HG03045 (cell line): Measurements from ENCODE around the gene COPB1.

Experiments used
- ATAC-seq: cut with Tn5 transposase; IDR thresholded peaks from one replicate; pipeline ENCODE4 v1.9.1; 2021; ENCODE audit warnings: mild to moderate bottlenecking, moderate library complexity; ENCODE audit not compliant: unreplicated experiment

COPB1 gene

GRCh38 chr11:14513800-14514199 lies 14.2 kb upstream of the COPB1 start:
- ATAC-seq = no peak

DNA sequence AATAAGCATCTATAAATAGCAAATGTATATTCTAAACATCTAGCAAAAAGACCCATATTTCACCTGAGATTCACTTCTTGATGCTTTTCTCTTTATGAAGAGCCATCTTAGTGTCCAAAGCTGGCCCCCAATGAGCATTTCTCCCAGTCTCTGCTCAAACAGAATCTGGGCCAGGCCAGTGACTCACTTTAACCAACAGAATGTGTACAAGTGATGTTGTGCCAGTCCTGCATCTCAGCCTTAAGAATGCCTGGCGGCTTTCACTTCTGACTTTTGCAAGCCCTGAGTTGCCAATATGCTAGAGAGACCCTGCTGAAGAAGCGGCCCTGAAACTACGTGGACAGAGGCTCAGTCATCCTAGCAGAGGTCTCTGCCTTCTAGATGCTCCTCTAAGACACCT lies 6.9 kb upstream of the COPB1 start:
- ATAC-seq = no peak

DNA sequence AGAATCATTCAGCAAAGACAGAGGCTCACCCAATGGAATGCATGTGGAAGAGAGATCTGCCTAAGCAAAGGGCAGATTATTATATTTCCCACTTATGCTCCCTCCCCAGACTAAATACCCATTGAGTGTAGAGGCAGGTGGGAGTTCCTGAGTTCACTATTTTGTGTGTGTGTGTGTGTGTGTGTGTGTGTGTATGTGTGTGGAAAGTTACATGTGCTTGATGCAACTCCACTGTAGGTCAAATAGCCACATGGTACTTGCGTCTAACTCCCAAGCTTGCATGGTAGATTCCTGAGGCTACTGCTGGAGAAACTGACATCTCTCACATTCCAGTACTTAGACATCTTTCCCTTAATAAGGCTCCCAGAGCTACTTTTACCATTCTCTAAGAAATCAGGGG lies 3.4 kb upstream of the COPB1 start:
- ATAC-seq = no peak

GRCh38 chr11:14502039-14502438 lies 2.4 kb upstream of the COPB1 start:
- no peak for ATAC-seq

GRCh38 chr11:14500181-14500651 lies 605 bp upstream of the COPB1 start:
- peak; percentile 50 for ATAC-seq

- peak; percentile 5 for ATAC-seq
These were observed 442 bp downstream of the COPB1 start for GRCh38 chr11:14499178-14499559.

- ATAC-seq = no peak
These were observed 18.9 kb downstream of the COPB1 start for GRCh38 chr11:14480716-14481115.

- no peak for ATAC-seq
These were observed 28.5 kb downstream of the COPB1 start for GRCh38 chr11:14471127-14471526.

- no peak for ATAC-seq
These were observed 36.0 kb downstream of the COPB1 start for GRCh38 chr11:14463623-14464022.

DNA sequence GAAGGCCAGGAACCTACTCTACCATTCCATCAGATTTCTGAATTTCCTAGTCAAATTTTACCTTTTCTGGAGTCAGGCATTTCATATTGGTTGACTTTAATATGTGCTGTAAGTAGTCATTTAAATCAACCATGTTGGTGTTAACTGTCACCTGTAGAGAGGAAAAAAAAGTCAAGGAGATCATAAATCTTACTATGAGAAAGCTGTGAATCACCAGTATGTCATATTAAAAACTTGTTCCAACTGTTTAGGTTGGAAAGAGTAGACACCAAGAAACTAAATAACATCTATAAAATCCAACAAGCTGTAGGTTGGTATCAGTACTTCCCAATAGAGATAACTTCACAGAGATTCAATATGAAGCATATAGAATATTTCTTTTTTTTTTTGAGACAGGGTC lies 39.5 kb downstream of the COPB1 start:
- no peak for ATAC-seq

DNA sequence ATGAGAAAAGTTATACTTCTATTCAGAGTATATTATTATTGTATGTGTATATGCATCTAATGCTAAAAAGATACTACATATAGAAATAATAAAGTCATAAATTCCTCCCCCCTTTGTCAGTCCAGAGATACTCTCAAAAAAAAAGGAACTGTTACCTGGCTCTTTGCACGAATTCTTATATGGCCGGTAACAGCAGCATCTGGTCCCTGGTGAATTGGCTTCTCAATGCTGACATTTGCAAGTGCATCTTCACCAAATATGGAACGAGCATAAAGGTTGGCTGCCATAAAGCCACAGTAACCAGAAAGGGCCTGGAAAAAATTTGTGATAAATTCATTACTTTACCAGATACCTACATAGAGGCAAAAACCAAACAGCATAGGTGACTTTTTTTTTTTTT lies 41.2 kb downstream of the COPB1 start:
- ATAC-seq = no peak

GRCh38 chr11:14455648-14456430 lies 43.8 kb downstream of the COPB1 start:
- no peak for ATAC-seq

- no peak for ATAC-seq
These were observed 44.6 kb downstream of the COPB1 start for GRCh38 chr11:14454861-14455632.

DNA sequence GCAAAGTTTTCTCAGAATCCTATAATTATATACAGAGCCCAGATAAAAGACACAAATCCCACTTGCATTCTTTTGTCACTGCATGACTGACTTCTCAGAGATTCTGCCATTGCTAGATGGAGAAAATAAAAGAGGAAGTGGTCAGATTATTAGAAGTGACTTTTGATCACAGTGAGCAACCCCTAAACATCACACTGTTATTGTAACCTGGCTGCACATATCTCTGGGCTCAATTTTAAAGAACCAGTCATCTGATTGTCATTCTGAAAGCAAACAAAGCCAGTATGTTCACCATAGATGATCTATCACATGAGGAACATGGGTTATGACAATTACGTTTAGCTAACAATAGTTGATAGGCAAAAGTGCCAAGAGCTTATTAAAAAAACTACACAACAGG lies 47.8 kb downstream of the COPB1 start:
- no peak for ATAC-seq

GRCh38 chr11:14449302-14449714 lies 50.3 kb downstream of the COPB1 start:
- no peak for ATAC-seq

DNA sequence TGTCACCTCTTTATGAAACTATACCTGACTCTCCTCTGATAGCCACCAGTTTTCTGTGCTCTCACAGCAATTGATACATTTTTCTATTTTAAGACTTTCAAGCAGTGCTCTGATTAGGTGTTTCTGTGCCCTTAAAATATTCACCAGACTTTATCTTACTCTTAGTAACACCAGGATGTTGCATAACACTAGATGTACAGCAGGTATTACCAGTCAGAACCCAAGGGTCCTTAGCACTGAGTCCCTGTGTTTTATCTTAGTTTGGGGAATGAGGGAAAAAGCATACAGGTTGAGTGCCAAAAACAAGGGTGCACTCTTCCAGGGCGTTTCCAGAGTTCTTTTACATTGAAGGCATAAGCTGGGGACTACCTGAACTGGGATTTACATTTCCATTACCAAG lies 51.4 kb downstream of the COPB1 start:
- ATAC-seq = no peak

DNA sequence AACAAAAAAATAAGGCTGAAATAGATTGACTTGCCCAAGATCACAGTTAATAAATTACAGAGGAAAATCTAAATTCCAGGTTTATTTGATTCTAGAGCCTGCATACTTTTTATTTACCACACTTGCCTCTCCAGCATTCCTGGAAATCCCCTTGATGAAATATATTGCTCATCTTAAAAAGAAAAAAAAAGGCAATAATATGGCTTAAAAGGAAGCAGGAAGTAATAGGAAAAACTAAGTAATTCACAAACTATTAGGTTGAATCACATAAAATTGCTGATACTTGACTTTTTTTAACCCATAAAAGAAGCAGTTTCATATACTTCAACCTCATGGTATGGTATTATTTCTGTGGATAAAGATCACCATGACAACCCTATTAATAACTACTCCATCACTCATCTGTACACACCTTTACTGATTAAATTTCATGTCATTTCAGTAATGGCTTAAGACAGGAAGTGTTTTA lies 52.9 kb downstream of the COPB1 start:
- no peak for ATAC-seq

- ATAC-seq = no peak
These were observed 53.8 kb downstream of the COPB1 start for GRCh38 chr11:14445542-14446530.

- no peak for ATAC-seq
These were observed 55.0 kb downstream of the COPB1 start for GRCh38 chr11:14444441-14445189.

GRCh38 chr11:14443638-14444037 lies 56.0 kb downstream of the COPB1 start:
- ATAC-seq = no peak
